OCI-LY1 (cell line): Measurements from ENCODE around the gene LCN15.

Source experiments
- H2AFZ ChIP-seq: fragments of 200-600 bp; sonication (generic), shearing (Covaris generic); 2 replicates; pipeline ENCODE4 v1.6.0; 2014; ENCODE audit warnings: antibody characterized with exemption, mild to moderate bottlenecking, low read length
- H3F3A ChIP-seq: fragments of 200-600 bp; sonication (generic), shearing (Covaris generic); 2 replicates; pipeline ENCODE4 v1.6.0; 2014; ENCODE audit warnings: mild to moderate bottlenecking, antibody characterized with exemption, low read length, moderate library complexity; ENCODE audit not compliant: insufficient read depth
- H3K27ac ChIP-seq: fragments of 200-600 bp; sonication (generic); 2 replicates; pipeline ENCODE4 v1.5.1; 2014; ENCODE audit warnings: low read length, mixed run types, mild to moderate bottlenecking, low read depth; ENCODE audit not compliant: poor library complexity, severe bottlenecking
- H3K27me3 ChIP-seq: fragments of 200-600 bp; sonication (generic); 2 replicates; pipeline ENCODE4 v1.6.0; 2014; ENCODE audit warnings: antibody characterized with exemption, mild to moderate bottlenecking, low read length, moderate library complexity; ENCODE audit not compliant: insufficient read depth
- H3K36me3 ChIP-seq: fragments of 200-600 bp; sonication (generic); 2 replicates; pipeline ENCODE4 v1.6.1; 2014; ENCODE audit warnings: mild to moderate bottlenecking, antibody characterized with exemption, low read length, moderate library complexity, mixed read lengths; ENCODE audit not compliant: insufficient read depth
- H3K4me1 ChIP-seq: fragments of 200-600 bp; sonication (generic); 2 replicates; pipeline ENCODE4 v1.5.1; 2014; ENCODE audit warnings: mild to moderate bottlenecking, low read length, moderate library complexity; ENCODE audit not compliant: insufficient read depth, severe bottlenecking
- H3K4me2 ChIP-seq: fragments of 200-600 bp; sonication (generic), shearing (Covaris generic); 2 replicates; pipeline ENCODE4 v1.6.1; 2014; ENCODE audit warnings: low read length
- H3K4me3 ChIP-seq: fragments of 200-600 bp; sonication (generic); 2 replicates; pipeline ENCODE4 v1.5.1; 2014; ENCODE audit warnings: low read length, low read depth, mild to moderate bottlenecking, mixed read lengths; ENCODE audit not compliant: poor library complexity, severe bottlenecking
- H3K79me2 ChIP-seq: fragments of 200-600 bp; shearing (Covaris generic); 2 replicates; pipeline ENCODE4 v1.6.1; 2016; ENCODE audit warnings: mixed run types, low read length, mixed read lengths; ENCODE audit not compliant: insufficient read depth
- H3K9ac ChIP-seq: fragments of 200-600 bp; sonication (generic), shearing (Covaris generic); 2 replicates; pipeline ENCODE4 v1.6.1; 2014; ENCODE audit warnings: mild to moderate bottlenecking, low read length, mixed read lengths
- H3K9me2 ChIP-seq: fragments of 200-600 bp; sonication (generic), shearing (Covaris generic); 2 replicates; pipeline ENCODE4 v1.6.1; 2014; ENCODE audit warnings: low read depth, mild to moderate bottlenecking, low read length, mixed read lengths
- H3K9me3 ChIP-seq: fragments of 200-600 bp; shearing (Covaris generic); 2 replicates; pipeline ENCODE4 v1.6.1; 2014; ENCODE audit warnings: low read length, mixed read lengths
- H4K20me1 ChIP-seq: fragments of 200-600 bp; sonication (generic), shearing (Covaris generic); 2 replicates; pipeline ENCODE4 v1.6.0; 2016; ENCODE audit warnings: mild to moderate bottlenecking, low read length; ENCODE audit not compliant: insufficient read depth
- EZH2 ChIP-seq: fragments of 200-600 bp; sonication (generic), shearing (Covaris generic); IDR thresholded peaks from 2 replicates; pipeline ENCODE4 v1.8.0; 2017; ENCODE audit warnings: borderline replicate concordance, mixed run types, mild to moderate bottlenecking, antibody characterized with exemption, low read length, moderate library complexity, mixed read lengths
- TF ChIP-seq, protein P1 (sequence below): fragments of 200-600 bp; sonication (generic), shearing (Covaris generic); IDR thresholded peaks from 2 replicates; pipeline ENCODE4 v1.5.1; 2017; ENCODE audit warnings: mild to moderate bottlenecking, antibody characterized with exemption, low read length, moderate library complexity, mixed read lengths

Gene LCN15

DNA sequence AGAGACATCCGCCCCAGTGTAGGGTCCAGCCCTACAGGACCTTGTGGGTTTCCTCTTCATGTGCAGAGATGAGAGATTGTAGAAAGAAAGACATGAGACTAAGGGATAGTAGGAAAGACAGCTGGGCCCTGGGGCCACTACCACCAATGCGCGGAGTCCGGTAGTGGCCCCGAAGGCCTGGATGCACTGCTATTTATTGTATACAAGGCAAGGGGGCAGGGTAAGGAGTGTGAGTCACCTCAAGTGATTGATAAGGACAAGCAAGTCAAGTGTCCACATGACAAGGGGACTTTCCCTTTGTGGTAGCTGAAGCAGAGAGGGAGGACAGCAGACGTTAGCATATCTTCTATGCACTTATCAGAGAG, 20.7 kb upstream of the LCN15 start:
- Histone ChIP-seq H3K4me2 (no peak overlapping the region), H3K27ac (no peak overlapping the region), H2AFZ (no peak overlapping the region), H3K36me3 (no peaks in the 10 kb centered on the region), H3K4me1 (peaks cover 8% of the 10 kb centered on the region), H3K79me2 (no peaks in the 10 kb centered on the region), H3K9me3 (no peaks in the 10 kb centered on the region), H4K20me1 (no peaks in the 10 kb centered on the region), H3K27me3 (0 out of 2 replicates have a peak, but pooled peaks cover 4% of the 10 kb centered on the region), H3K9ac (no peak overlapping the region), H3F3A (no peaks in the 10 kb centered on the region), H3K9me2 (no peaks in the 10 kb centered on the region), H3K4me3 (no peak overlapping the region)
- no peak for TF ChIP-seq EZH2
- TF ChIP-seq, protein P1, sequence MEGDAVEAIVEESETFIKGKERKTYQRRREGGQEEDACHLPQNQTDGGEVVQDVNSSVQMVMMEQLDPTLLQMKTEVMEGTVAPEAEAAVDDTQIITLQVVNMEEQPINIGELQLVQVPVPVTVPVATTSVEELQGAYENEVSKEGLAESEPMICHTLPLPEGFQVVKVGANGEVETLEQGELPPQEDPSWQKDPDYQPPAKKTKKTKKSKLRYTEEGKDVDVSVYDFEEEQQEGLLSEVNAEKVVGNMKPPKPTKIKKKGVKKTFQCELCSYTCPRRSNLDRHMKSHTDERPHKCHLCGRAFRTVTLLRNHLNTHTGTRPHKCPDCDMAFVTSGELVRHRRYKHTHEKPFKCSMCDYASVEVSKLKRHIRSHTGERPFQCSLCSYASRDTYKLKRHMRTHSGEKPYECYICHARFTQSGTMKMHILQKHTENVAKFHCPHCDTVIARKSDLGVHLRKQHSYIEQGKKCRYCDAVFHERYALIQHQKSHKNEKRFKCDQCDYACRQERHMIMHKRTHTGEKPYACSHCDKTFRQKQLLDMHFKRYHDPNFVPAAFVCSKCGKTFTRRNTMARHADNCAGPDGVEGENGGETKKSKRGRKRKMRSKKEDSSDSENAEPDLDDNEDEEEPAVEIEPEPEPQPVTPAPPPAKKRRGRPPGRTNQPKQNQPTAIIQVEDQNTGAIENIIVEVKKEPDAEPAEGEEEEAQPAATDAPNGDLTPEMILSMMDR = no peak

DNA sequence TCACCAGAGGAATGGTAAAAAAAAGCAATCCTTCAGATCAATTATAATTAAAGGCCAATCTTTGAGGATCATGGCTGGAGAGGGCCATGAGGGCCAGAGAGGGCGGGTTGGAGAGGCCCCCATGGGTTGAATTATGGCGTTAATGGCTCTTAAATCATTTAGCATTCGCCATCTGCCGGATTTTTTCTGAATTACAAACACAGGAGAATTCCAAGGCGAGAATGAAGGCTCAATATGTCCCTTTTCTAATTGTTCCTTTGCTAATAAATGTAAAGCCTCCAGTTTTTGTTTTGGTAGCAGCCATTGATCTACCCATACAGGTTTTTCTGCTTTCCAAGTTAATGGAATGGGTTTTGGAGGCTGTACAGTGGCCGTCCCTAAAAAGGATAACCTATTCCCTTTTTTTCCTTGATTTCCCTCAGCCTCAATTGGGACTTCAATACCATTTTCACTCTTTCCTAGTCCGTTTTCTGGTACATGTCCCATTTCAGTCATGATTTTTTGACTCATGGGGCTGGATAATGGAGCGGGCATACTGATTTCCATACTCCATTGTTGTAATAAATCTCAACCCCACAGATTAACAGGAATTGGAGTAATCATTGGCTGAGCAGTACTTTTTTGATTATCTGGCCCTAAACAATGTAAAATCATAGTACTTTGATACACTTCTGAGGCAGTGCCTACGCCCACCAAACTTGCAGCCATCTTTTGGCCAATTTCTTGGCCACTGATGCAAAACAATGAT, 20.1 kb upstream of the LCN15 start:
- Histone ChIP-seq H3F3A (no peaks in the 10 kb centered on the region), H3K4me1 (peaks cover 8% of the 10 kb centered on the region), H3K9me2 (no peaks in the 10 kb centered on the region), H3K79me2 (no peaks in the 10 kb centered on the region), H2AFZ (no peak overlapping the region), H3K4me3 (no peak overlapping the region), H3K9ac (no peak overlapping the region), H3K27me3 (0 out of 2 replicates have a peak, but pooled peaks cover 6% of the 10 kb centered on the region), H3K4me2 (no peak overlapping the region), H3K27ac (no peak overlapping the region), H3K36me3 (no peaks in the 10 kb centered on the region), H3K9me3 (no peaks in the 10 kb centered on the region), H4K20me1 (no peaks in the 10 kb centered on the region)
- TF ChIP-seq, protein P1 = peak; percentile 50; the same call in 1 of the 2 replicates
- TF ChIP-seq EZH2 = no peak

DNA sequence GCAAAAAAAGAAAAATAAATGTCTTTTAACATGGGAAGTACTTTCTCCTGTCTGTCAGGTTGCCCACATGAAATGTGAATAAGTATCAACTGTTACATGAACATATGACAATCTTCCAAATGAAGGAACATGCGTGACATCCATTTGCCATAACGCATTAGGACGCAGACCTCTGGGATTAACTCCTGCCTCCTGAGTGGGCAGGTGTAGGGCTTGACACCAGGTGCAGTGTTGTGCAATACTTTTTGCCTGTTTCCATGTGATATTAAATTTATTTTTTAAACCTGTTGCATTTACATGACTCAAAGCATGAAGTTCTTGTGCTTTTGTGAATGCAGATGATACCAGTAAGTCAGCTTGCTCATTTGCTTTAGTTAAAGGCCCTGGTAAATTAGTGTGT, 18.1 kb upstream of the LCN15 start:
- Histone ChIP-seq H3K4me2 (no peak overlapping the region), H3K9me3 (no peaks in the 10 kb centered on the region), H3K27me3 (0 out of 2 replicates have a peak, but pooled peaks cover 6% of the 10 kb centered on the region), H4K20me1 (no peaks in the 10 kb centered on the region), H3K4me1 (no peaks in the 10 kb centered on the region), H3K4me3 (no peak overlapping the region), H3K79me2 (no peaks in the 10 kb centered on the region), H3F3A (no peaks in the 10 kb centered on the region), H2AFZ (no peak overlapping the region), H3K27ac (no peak overlapping the region), H3K9ac (no peak overlapping the region), H3K36me3 (no peaks in the 10 kb centered on the region), H3K9me2 (no peaks in the 10 kb centered on the region)
- TF ChIP-seq, protein P1 = no peak
- TF ChIP-seq EZH2 = no peak
